Renal cortex interstitium (tissue), 11 donors: ENCODE data around the gene SUSD6. TPM values are rescaled to one million over a fixed set of nuclear protein-coding genes. Genes with fewer than 3 reads are reported as not detected.

Source experiments
- DNase-seq, 11 donors: peaks; one replicate each; pipeline ENCODE4 v3.0.0-alpha.2; 2013; ENCODE audit warnings: low read depth in 9 of 11, low spot score in 4 of 11; ENCODE audit errors: extremely low read depth in 1 of 11
- polyA plus RNA-seq, 3 donors: library from polyadenylated mRNA; unstranded; fragments of 120-200 nt; gene quantifications; one replicate each; pipeline ENCODE4 v1.2.1, GENCODE V29; 2013; ENCODE audit not compliant: insufficient read length in 3 of 3

The SUSD6 gene
- polyA plus RNA-seq, 3 donors, result 19.4 to 22.8 (median 19.8) TPM

- no peak for DNase-seq
These were observed 149.4 kb downstream of the SUSD6 start for GRCh38 chr14:69760810-69761209.

GRCh38 chr14:69763761-69764510 lies 152.5 kb downstream of the SUSD6 start:
- no peak for DNase-seq

Other genes starting within 250 kb of the SUSD6 start
- 100 to 1,000 TPM; 302 to 420 (median 366) TPM for gene ERH, start 213.3 kb upstream of the SUSD6 start, polyA plus RNA-seq
- 10 to 100 TPM; 77.5 to 84.4 (median 78.2) TPM for gene SLC39A9, start 212.9 kb upstream of the SUSD6 start, polyA plus RNA-seq
- 1 to 10 TPM; 4.4 to 5.0 (median 4.6) TPM for gene PLEKHD1, start 126.9 kb upstream of the SUSD6 start, polyA plus RNA-seq
- gene CCDC177, start 36.7 kb upstream of the SUSD6 start, polyA plus RNA-seq, result under 1 TPM; 0.05 to 0.11 (median 0.09) TPM
- 100 to 1,000 TPM; 657 to 838 (median 727) TPM for gene SRSF5, start 155.5 kb downstream of the SUSD6 start, polyA plus RNA-seq
- gene SLC10A1, start 185.6 kb downstream of the SUSD6 start, polyA plus RNA-seq, result under 1 TPM in 2 of 3 donors, not detected in 1; 0.04 to 0.26 TPM